Testis (tissue), 2 donors: ENCODE measurements around the gene NPLOC4.

Experiments
- CTCF ChIP-seq, 3 experiments: fragments of 450-650 bp in 2 of 3; fragments of 200-600 bp in 1 of 3; sonication (generic) in 1 of 3; IDR thresholded peaks; one replicate each; pipeline ENCODE4 v1.5.1; 2016 to 2019; ENCODE audit warnings: antibody characterized with exemption in 3 of 3, mild to moderate bottlenecking in 2 of 3, moderate library complexity in 1 of 3
- POLR2A ChIP-seq: fragments of 450-650 bp; IDR thresholded peaks from one replicate; pipeline ENCODE4 v1.6.1; 2017; ENCODE audit warnings: antibody characterized with exemption, mild to moderate bottlenecking, moderate library complexity

DNA sequence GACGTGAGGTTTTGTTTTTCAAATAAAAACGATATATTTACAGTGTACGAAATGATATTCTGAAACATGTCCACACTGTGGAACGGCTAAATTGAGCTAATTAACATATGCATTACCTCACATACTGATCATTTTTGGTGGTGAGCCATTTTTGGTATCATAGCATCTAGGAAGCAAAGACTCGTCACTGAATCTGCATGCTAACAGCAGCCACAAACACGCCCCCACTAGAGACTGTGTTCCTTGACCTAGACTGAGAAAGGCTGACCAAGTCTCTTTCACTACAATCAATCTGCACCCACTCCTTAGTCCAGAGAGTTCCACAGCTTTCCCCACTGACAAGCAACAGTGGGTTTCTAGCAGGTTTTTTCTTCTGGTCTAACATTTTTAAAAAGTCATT, 29.5 kb downstream of the NPLOC4 start:
- no peak for TF ChIP-seq CTCF (IDR thresholded peaks at IDR 0.05)
- no peak for TF ChIP-seq POLR2A
